Stimulated activated CD4-positive, alpha-beta T cell treated with anti-CD3 and anti-CD28 coated beads, Interleukin-12 subunit alpha, Interleukin-12 subunit beta, amount 100 ng/mL, for 24 hours (primary cell): ENCODE measurements around the gene GRAMD1A.
A peak's percentile ranks its signal among the peaks of the same experiment; 100 is the strongest.
"Not testable (repeated sequence)": the region's sequence is repeated elsewhere in the genome, so short reads cannot be mapped to it uniquely, and the experiment has no call there.

Experiments
- DNase-seq, 2 experiments: peaks; one replicate each; pipeline ENCODE4 v3.0.0-alpha.2; 2020; ENCODE audit warnings: low read depth in 2 of 2

GRAMD1A gene

GRCh38 chr19:35037716-35038622 lies 37.8 kb downstream of the GRAMD1A start:
- DNase-seq, result no peak

- DNase-seq, result no peak
Measured at GRCh38 chr19:35038623-35039512, 38.7 kb downstream of the GRAMD1A start.

GRCh38 chr19:35039881-35040825 lies 40.0 kb downstream of the GRAMD1A start:
- DNase-seq, result no peak

- DNase-seq, result no peak
Measured at GRCh38 chr19:35040826-35041547, 40.9 kb downstream of the GRAMD1A start.

- DNase-seq, result no peak
Measured at GRCh38 chr19:35041548-35042055, 41.5 kb downstream of the GRAMD1A start, which contains the start of gene HPN. Gene HPN, plus strand, starts transcription at chr19:35041721. Its CDS starts 786 bp downstream, at chr19:35042507.

- DNase-seq, result no peak
Measured at GRCh38 chr19:35042056-35042730, 42.1 kb downstream of the GRAMD1A start.

- no peak for DNase-seq
Measured at GRCh38 chr19:35042954-35043604, 43.0 kb downstream of the GRAMD1A start.

- DNase-seq, result no peak
Measured at GRCh38 chr19:35043906-35044305, 43.8 kb downstream of the GRAMD1A start.

GRCh38 chr19:35044317-35045117 lies 44.4 kb downstream of the GRAMD1A start:
- DNase-seq, result peak; percentile 36 to 66

GRCh38 chr19:35045667-35046300 lies 45.7 kb downstream of the GRAMD1A start:
- peak in 1 of 2 experiments; percentile 44 for DNase-seq

GRCh38 chr19:35046461-35046860 lies 46.3 kb downstream of the GRAMD1A start:
- DNase-seq, result no peak

- DNase-seq, result no peak
Measured at GRCh38 chr19:35048911-35049411, 48.8 kb downstream of the GRAMD1A start.

GRCh38 chr19:35049456-35049855 lies 49.3 kb downstream of the GRAMD1A start:
- DNase-seq, result no peak

GRCh38 chr19:35050662-35051061 lies 50.5 kb downstream of the GRAMD1A start:
- not testable (repeated sequence) for DNase-seq

- DNase-seq, result not testable (repeated sequence)
Measured at GRCh38 chr19:35051268-35051667, 51.1 kb downstream of the GRAMD1A start.

GRCh38 chr19:35051796-35052195 lies 51.7 kb downstream of the GRAMD1A start:
- no peak for DNase-seq

- no peak for DNase-seq
Measured at GRCh38 chr19:35052599-35053190, 52.6 kb downstream of the GRAMD1A start.
